ENCODE results near the gene INMT. TPM values are rescaled to one million over a fixed set of nuclear protein-coding genes. Genes with fewer than 3 reads are reported as not detected.
"Not testable (repeated sequence)": the region's sequence is repeated elsewhere in the genome, so short reads cannot be mapped to it uniquely, and the experiment has no call there.

INMT gene
- total RNA-seq, 1 donor from 2014 or later: 35.5 TPM

GRCh38 chr7:30709549-30709948 lies 42.4 kb upstream of the INMT start:
- H3K4me1 ChIP-seq (ENCODE audit: control insufficient read depth in 3 of 3, insufficient read depth in 3 of 3, low read length in 3 of 3): peaks cover 29 to 33% (median 29%) of the 10 kb centered on the region in 3 donors
- no peaks in the 10 kb centered on the region for H3K27me3 ChIP-seq (ENCODE audit: control insufficient read depth in 3 of 3, insufficient read depth in 3 of 3, low read length in 3 of 3)
- H3K36me3 ChIP-seq (ENCODE audit: control insufficient read depth in 3 of 3, insufficient read depth in 3 of 3, low read length in 3 of 3): no peaks in the 10 kb centered on the region
- H3K9me3 ChIP-seq (ENCODE audit: control insufficient read depth in 3 of 3, low read length in 3 of 3): no peaks in the 10 kb centered on the region
- no peak overlapping the region for H3K9ac ChIP-seq (ENCODE audit: low read depth in 1 of 3, low read length in 3 of 3)
- peak overlapping the region; percentile 48 for H3K27ac ChIP-seq (ENCODE audit: low read depth, low read length)
- H3K4me3 ChIP-seq (ENCODE audit: low read length in 3 of 3): no peak overlapping the region

- Histone ChIP-seq H3K4me1 (ENCODE audit: control insufficient read depth in 3 of 3, insufficient read depth in 3 of 3, low read length in 3 of 3) (peaks cover 18 to 22% (median 19%) of the 10 kb centered on the region in 3 donors), H3K9ac (ENCODE audit: low read depth in 1 of 3, low read length in 3 of 3) (no peak overlapping the region), H3K27ac (ENCODE audit: low read depth, low read length) (no peak overlapping the region), H3K9me3 (ENCODE audit: control insufficient read depth in 3 of 3, low read length in 3 of 3) (no peaks in the 10 kb centered on the region), H3K36me3 (ENCODE audit: control insufficient read depth in 3 of 3, insufficient read depth in 3 of 3, low read length in 3 of 3) (no peaks in the 10 kb centered on the region), H3K27me3 (ENCODE audit: control insufficient read depth in 3 of 3, insufficient read depth in 3 of 3, low read length in 3 of 3) (no peaks in the 10 kb centered on the region), H3K4me3 (ENCODE audit: low read length in 3 of 3) (no peak overlapping the region)
These were observed 41.3 kb upstream of the INMT start for GRCh38 chr7:30710669-30711068.

GRCh38 chr7:30713392-30713791 lies 38.5 kb upstream of the INMT start:
- H3K4me3 ChIP-seq (ENCODE audit: low read length in 3 of 3): no peak overlapping the region
- no peaks in the 10 kb centered on the region for H3K36me3 ChIP-seq (ENCODE audit: control insufficient read depth in 3 of 3, insufficient read depth in 3 of 3, low read length in 3 of 3)
- H3K9me3 ChIP-seq (ENCODE audit: control insufficient read depth in 3 of 3, low read length in 3 of 3): no peaks in the 10 kb centered on the region
- H3K4me1 ChIP-seq (ENCODE audit: control insufficient read depth in 3 of 3, insufficient read depth in 3 of 3, low read length in 3 of 3): peaks cover 0 to 1% (median under 1%) of the 10 kb centered on the region in 3 donors
- H3K27me3 ChIP-seq (ENCODE audit: control insufficient read depth in 3 of 3, insufficient read depth in 3 of 3, low read length in 3 of 3): no peaks in the 10 kb centered on the region
- no peak overlapping the region for H3K27ac ChIP-seq (ENCODE audit: low read depth, low read length)
- H3K9ac ChIP-seq (ENCODE audit: low read depth in 1 of 3, low read length in 3 of 3): no peak overlapping the region

GRCh38 chr7:30714129-30714528 lies 37.8 kb upstream of the INMT start:
- Histone ChIP-seq H3K9ac (ENCODE audit: low read depth in 1 of 3, low read length in 3 of 3) (no peak overlapping the region), H3K9me3 (ENCODE audit: control insufficient read depth in 3 of 3, low read length in 3 of 3) (no peaks in the 10 kb centered on the region), H3K27me3 (ENCODE audit: control insufficient read depth in 3 of 3, insufficient read depth in 3 of 3, low read length in 3 of 3) (no peaks in the 10 kb centered on the region), H3K4me1 (ENCODE audit: control insufficient read depth in 3 of 3, insufficient read depth in 3 of 3, low read length in 3 of 3) (no peaks in the 10 kb centered on the region), H3K4me3 (ENCODE audit: low read length in 3 of 3) (no peak overlapping the region), H3K27ac (ENCODE audit: low read depth, low read length) (no peak overlapping the region), H3K36me3 (ENCODE audit: control insufficient read depth in 3 of 3, insufficient read depth in 3 of 3, low read length in 3 of 3) (no peaks in the 10 kb centered on the region)

- no peak overlapping the region for H3K9ac ChIP-seq (ENCODE audit: low read depth in 1 of 3, low read length in 3 of 3)
These were observed 34.8 kb upstream of the INMT start for GRCh38 chr7:30717181-30717580.

GRCh38 chr7:30719434-30719833 lies 32.5 kb upstream of the INMT start:
- not testable (repeated sequence) for H3K9me3 ChIP-seq (ENCODE audit: control insufficient read depth in 3 of 3, low read length in 3 of 3)

More at GRCh38 chr7:30717181-30717580, 34.8 kb upstream of the INMT start:
- Histone ChIP-seq H3K27me3 (ENCODE audit: control insufficient read depth in 3 of 3, insufficient read depth in 3 of 3, low read length in 3 of 3) (no peaks in the 10 kb centered on the region), H3K4me1 (ENCODE audit: control insufficient read depth in 3 of 3, insufficient read depth in 3 of 3, low read length in 3 of 3) (no peaks in the 10 kb centered on the region), H3K27ac (ENCODE audit: low read depth, low read length) (no peak overlapping the region), H3K9me3 (ENCODE audit: control insufficient read depth in 3 of 3, low read length in 3 of 3) (peaks cover 0 to 4% (median 0%) of the 10 kb centered on the region in 3 donors), H3K4me3 (ENCODE audit: low read length in 3 of 3) (no peak overlapping the region), H3K36me3 (ENCODE audit: control insufficient read depth in 3 of 3, insufficient read depth in 3 of 3, low read length in 3 of 3) (no peaks in the 10 kb centered on the region)

GRCh38 chr7:30721211-30721610 lies 30.7 kb upstream of the INMT start:
- no peaks in the 10 kb centered on the region for H3K36me3 ChIP-seq (ENCODE audit: control insufficient read depth in 3 of 3, insufficient read depth in 3 of 3, low read length in 3 of 3)
- peaks cover 0 to 4% (median 0%) of the 10 kb centered on the region in 3 donors for H3K27me3 ChIP-seq (ENCODE audit: control insufficient read depth in 3 of 3, insufficient read depth in 3 of 3, low read length in 3 of 3)
- no peaks in the 10 kb centered on the region for H3K4me1 ChIP-seq (ENCODE audit: control insufficient read depth in 3 of 3, insufficient read depth in 3 of 3, low read length in 3 of 3)
- H3K4me3 ChIP-seq (ENCODE audit: low read length in 3 of 3): no peak overlapping the region
- no peak overlapping the region for H3K9ac ChIP-seq (ENCODE audit: low read depth in 1 of 3, low read length in 3 of 3)
- peaks cover 0 to 4% (median 0%) of the 10 kb centered on the region in 3 donors for H3K9me3 ChIP-seq (ENCODE audit: control insufficient read depth in 3 of 3, low read length in 3 of 3)
- no peak overlapping the region for H3K27ac ChIP-seq (ENCODE audit: low read depth, low read length)

More at GRCh38 chr7:30719434-30719833, 32.5 kb upstream of the INMT start:
- H3K27ac ChIP-seq (ENCODE audit: low read depth, low read length); H3K9ac ChIP-seq (ENCODE audit: low read depth in 1 of 3, low read length in 3 of 3); H3K27me3 ChIP-seq (ENCODE audit: control insufficient read depth in 3 of 3, insufficient read depth in 3 of 3, low read length in 3 of 3); H3K4me1 ChIP-seq (ENCODE audit: control insufficient read depth in 3 of 3, insufficient read depth in 3 of 3, low read length in 3 of 3); H3K4me3 ChIP-seq (ENCODE audit: low read length in 3 of 3); H3K36me3 ChIP-seq (ENCODE audit: control insufficient read depth in 3 of 3, insufficient read depth in 3 of 3, low read length in 3 of 3): not testable (repeated sequence)

GRCh38 chr7:30722187-30722586 lies 29.7 kb upstream of the INMT start:
- peaks cover 0 to 4% (median 0%) of the 10 kb centered on the region in 3 donors for H3K9me3 ChIP-seq (ENCODE audit: control insufficient read depth in 3 of 3, low read length in 3 of 3)

GRCh38 chr7:30722671-30723070 lies 29.3 kb upstream of the INMT start:
- no peak overlapping the region for H3K27ac ChIP-seq (ENCODE audit: low read depth, low read length)
- no peak overlapping the region for H3K9ac ChIP-seq (ENCODE audit: low read depth in 1 of 3, low read length in 3 of 3)
- no peaks in the 10 kb centered on the region for H3K4me1 ChIP-seq (ENCODE audit: control insufficient read depth in 3 of 3, insufficient read depth in 3 of 3, low read length in 3 of 3)
- peaks cover 0 to 4% (median 0%) of the 10 kb centered on the region in 3 donors for H3K9me3 ChIP-seq (ENCODE audit: control insufficient read depth in 3 of 3, low read length in 3 of 3)
- H3K36me3 ChIP-seq (ENCODE audit: control insufficient read depth in 3 of 3, insufficient read depth in 3 of 3, low read length in 3 of 3): no peaks in the 10 kb centered on the region
- no peak overlapping the region for H3K4me3 ChIP-seq (ENCODE audit: low read length in 3 of 3)
- H3K27me3 ChIP-seq (ENCODE audit: control insufficient read depth in 3 of 3, insufficient read depth in 3 of 3, low read length in 3 of 3): peaks cover 0 to 4% (median 0%) of the 10 kb centered on the region in 3 donors

More at GRCh38 chr7:30722187-30722586, 29.7 kb upstream of the INMT start:
- Histone ChIP-seq H3K4me3 (ENCODE audit: low read length in 3 of 3) (no peak overlapping the region), H3K27ac (ENCODE audit: low read depth, low read length) (no peak overlapping the region), H3K27me3 (ENCODE audit: control insufficient read depth in 3 of 3, insufficient read depth in 3 of 3, low read length in 3 of 3) (peaks cover 0 to 4% (median 0%) of the 10 kb centered on the region in 3 donors), H3K36me3 (ENCODE audit: control insufficient read depth in 3 of 3, insufficient read depth in 3 of 3, low read length in 3 of 3) (no peaks in the 10 kb centered on the region), H3K4me1 (ENCODE audit: control insufficient read depth in 3 of 3, insufficient read depth in 3 of 3, low read length in 3 of 3) (no peaks in the 10 kb centered on the region), H3K9ac (ENCODE audit: low read depth in 1 of 3, low read length in 3 of 3) (no peak overlapping the region)

GRCh38 chr7:30723776-30724175 lies 28.2 kb upstream of the INMT start:
- Histone ChIP-seq H3K9ac (ENCODE audit: low read depth in 1 of 3, low read length in 3 of 3) (no peak overlapping the region), H3K27ac (ENCODE audit: low read depth, low read length) (no peak overlapping the region)

More at GRCh38 chr7:30723776-30724175, 28.2 kb upstream of the INMT start:
- Histone ChIP-seq H3K4me3 (ENCODE audit: low read length in 3 of 3) (no peak overlapping the region), H3K9me3 (ENCODE audit: control insufficient read depth in 3 of 3, low read length in 3 of 3) (peaks cover 0 to 4% (median 0%) of the 10 kb centered on the region in 3 donors), H3K36me3 (ENCODE audit: control insufficient read depth in 3 of 3, insufficient read depth in 3 of 3, low read length in 3 of 3) (no peaks in the 10 kb centered on the region), H3K27me3 (ENCODE audit: control insufficient read depth in 3 of 3, insufficient read depth in 3 of 3, low read length in 3 of 3) (peaks cover 0 to 4% (median 0%) of the 10 kb centered on the region in 3 donors), H3K4me1 (ENCODE audit: control insufficient read depth in 3 of 3, insufficient read depth in 3 of 3, low read length in 3 of 3) (no peaks in the 10 kb centered on the region)
